ENCODE measurements around the gene ACVR1B. TPM values are rescaled to one million over a fixed set of nuclear protein-coding genes. Genes with fewer than 3 reads are reported as not detected.

The ACVR1B gene
- total RNA-seq, 2 donors from 2014 or later, result 39.6 to 43.3 TPM

DNA sequence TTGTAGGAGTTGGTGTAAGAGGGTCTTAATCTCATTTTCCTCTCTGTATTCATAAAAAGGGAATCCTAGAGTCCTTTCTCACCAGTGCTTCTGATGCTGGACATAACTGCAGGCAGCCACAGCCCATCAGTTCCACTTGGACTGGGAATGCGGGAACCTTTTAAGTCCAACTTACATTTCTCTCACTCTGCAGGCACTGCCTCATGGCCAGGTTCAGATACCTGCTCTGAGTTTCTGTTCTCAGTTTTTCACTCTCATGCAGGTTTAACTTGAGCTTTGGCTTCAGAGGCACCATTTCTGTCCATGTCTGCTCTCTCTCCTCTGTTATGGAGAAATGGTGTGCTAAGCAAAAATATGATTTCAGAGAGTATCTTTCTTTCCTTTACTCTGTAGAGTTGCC lies 4.2 kb downstream of the ACVR1B start:
- peak overlapping the region; percentile 93 to 95 for H3K27ac ChIP-seq
- intact Hi-C loops (cut with DNase I), result no loop called here
- no peak overlapping the region for H3K4me3 ChIP-seq
- no peaks in the 10 kb centered on the region for H3K9me3 ChIP-seq
- peaks cover 20% of the 10 kb centered on the region for H3K4me1 ChIP-seq (replicated peaks)
- TF ChIP-seq, protein P1, sequence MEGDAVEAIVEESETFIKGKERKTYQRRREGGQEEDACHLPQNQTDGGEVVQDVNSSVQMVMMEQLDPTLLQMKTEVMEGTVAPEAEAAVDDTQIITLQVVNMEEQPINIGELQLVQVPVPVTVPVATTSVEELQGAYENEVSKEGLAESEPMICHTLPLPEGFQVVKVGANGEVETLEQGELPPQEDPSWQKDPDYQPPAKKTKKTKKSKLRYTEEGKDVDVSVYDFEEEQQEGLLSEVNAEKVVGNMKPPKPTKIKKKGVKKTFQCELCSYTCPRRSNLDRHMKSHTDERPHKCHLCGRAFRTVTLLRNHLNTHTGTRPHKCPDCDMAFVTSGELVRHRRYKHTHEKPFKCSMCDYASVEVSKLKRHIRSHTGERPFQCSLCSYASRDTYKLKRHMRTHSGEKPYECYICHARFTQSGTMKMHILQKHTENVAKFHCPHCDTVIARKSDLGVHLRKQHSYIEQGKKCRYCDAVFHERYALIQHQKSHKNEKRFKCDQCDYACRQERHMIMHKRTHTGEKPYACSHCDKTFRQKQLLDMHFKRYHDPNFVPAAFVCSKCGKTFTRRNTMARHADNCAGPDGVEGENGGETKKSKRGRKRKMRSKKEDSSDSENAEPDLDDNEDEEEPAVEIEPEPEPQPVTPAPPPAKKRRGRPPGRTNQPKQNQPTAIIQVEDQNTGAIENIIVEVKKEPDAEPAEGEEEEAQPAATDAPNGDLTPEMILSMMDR (IDR thresholded peaks at IDR 0.05), result no peak
- no peak for TF ChIP-seq POLR2A (IDR thresholded peaks at IDR 0.05)
- TF ChIP-seq POLR2AphosphoS5 (IDR thresholded peaks at IDR 0.05), result no peak
- no peaks in the 10 kb centered on the region for H3K27me3 ChIP-seq (replicated peaks; ENCODE audit: insufficient read depth)
- no peaks in the 10 kb centered on the region for H3K36me3 ChIP-seq
- no peak for DNase-seq (ENCODE audit: low spot score)
- WGBS, result 83% methylated on average over 1 of the region's 1 CpG

- Histone ChIP-seq H3K36me3 (no peaks in the 10 kb centered on the region), H3K27ac (peak overlapping the region in 1 of 2 donors; percentile 72), H3K9me3 (no peaks in the 10 kb centered on the region), H3K27me3 (replicated peaks; ENCODE audit: insufficient read depth) (no peaks in the 10 kb centered on the region), H3K4me3 (no peak overlapping the region), H3K4me1 (replicated peaks) (peaks cover 26% of the 10 kb centered on the region)
- no peak for TF ChIP-seq POLR2AphosphoS5 (IDR thresholded peaks at IDR 0.05)
- TF ChIP-seq, protein P1 (IDR thresholded peaks at IDR 0.05), result no peak
- TF ChIP-seq POLR2A (IDR thresholded peaks at IDR 0.05), result no peak
- WGBS, result 97% methylated on average over 13 of the region's 13 CpGs
- DNase-seq (ENCODE audit: low spot score), result no peak
- intact Hi-C loops (cut with DNase I), result no loop called here
These were observed 7.0 kb downstream of the ACVR1B start for GRCh38 chr12:51958542-51958941.

DNA sequence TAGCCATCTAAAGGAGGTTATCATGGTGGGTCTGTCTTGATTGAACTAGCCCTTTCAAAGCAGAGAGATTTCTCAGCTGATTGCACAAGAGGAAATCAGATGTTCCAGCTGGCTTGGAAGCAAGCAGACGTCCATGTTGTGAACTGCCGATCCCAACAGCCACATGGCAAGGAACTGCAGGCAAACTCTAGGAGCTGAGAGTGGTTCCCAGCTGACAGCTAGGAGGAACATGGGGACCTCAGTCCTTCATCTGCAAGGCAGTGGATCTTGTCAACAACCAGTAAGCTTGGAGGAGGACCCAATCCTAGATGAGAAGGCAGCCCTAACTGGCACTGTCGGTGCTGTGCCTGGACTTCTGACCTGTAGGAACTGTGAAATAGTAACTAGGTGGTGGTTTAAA lies 7.7 kb downstream of the ACVR1B start:
- H3K27ac ChIP-seq, result peak overlapping the region; percentile 34 to 72
- intact Hi-C loops (cut with DNase I), result no loop called here

GRCh38 chr12:51959921-51960320 lies 8.4 kb downstream of the ACVR1B start:
- Histone ChIP-seq H3K9me3 (no peaks in the 10 kb centered on the region), H3K27me3 (replicated peaks; ENCODE audit: insufficient read depth) (no peaks in the 10 kb centered on the region), H3K4me1 (replicated peaks) (peaks cover 18% of the 10 kb centered on the region), H3K4me3 (no peak overlapping the region), H3K36me3 (no peaks in the 10 kb centered on the region), H3K27ac (peak overlapping the region; percentile 69 to 72)
- WGBS, result 93% methylated on average over 4 of the region's 4 CpGs
- intact Hi-C loops (cut with DNase I), result no loop called here
- no peak for DNase-seq (ENCODE audit: low spot score)
- TF ChIP-seq POLR2AphosphoS5 (IDR thresholded peaks at IDR 0.05), result no peak
- TF ChIP-seq, protein P1 (IDR thresholded peaks at IDR 0.05), result no peak

More for the DNA sequence above, 7.7 kb downstream of the ACVR1B start:
- Histone ChIP-seq H3K9me3 (no peaks in the 10 kb centered on the region), H3K27me3 (replicated peaks; ENCODE audit: insufficient read depth) (no peaks in the 10 kb centered on the region), H3K36me3 (no peaks in the 10 kb centered on the region), H3K4me1 (replicated peaks) (peaks cover 25% of the 10 kb centered on the region), H3K4me3 (no peak overlapping the region)
- TF ChIP-seq, protein P1 (IDR thresholded peaks at IDR 0.05), result no peak
- TF ChIP-seq POLR2A (IDR thresholded peaks at IDR 0.05) (no peak), POLR2AphosphoS5 (IDR thresholded peaks at IDR 0.05) (peak; percentile 43)
- WGBS, result 39% methylated on average over 3 of the region's 3 CpGs
- DNase-seq (ENCODE audit: low spot score), result no peak

DNA sequence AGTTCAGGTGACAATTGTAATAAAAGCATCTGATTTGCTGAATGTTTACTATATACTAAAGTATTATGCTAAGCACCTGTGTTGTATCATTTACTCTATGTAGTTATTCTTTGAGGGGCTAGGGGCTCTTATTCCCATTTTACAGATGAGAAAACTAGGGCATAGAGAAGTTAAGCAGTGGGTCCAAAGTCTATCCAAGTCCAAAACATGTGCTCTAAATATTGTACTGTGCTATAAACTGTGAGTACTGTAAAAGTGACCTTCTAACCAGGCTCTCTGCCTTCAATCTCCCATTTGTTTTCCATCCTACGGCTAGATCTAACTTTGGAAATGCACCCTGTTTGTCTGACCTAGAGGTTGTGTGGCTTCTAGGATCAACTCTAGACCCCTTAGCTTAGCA lies 9.0 kb downstream of the ACVR1B start:
- Histone ChIP-seq H3K27me3 (replicated peaks; ENCODE audit: insufficient read depth) (no peaks in the 10 kb centered on the region), H3K4me1 (replicated peaks) (peaks cover 13% of the 10 kb centered on the region), H3K4me3 (no peak overlapping the region), H3K9me3 (no peaks in the 10 kb centered on the region), H3K27ac (peak overlapping the region; percentile 69 to 72), H3K36me3 (no peaks in the 10 kb centered on the region)
- TF ChIP-seq, protein P1 (IDR thresholded peaks at IDR 0.05), result no peak
- TF ChIP-seq POLR2AphosphoS5 (IDR thresholded peaks at IDR 0.05), result no peak
- TF ChIP-seq POLR2A (IDR thresholded peaks at IDR 0.05), result no peak
- WGBS, result 96% methylated on average over 1 of the region's 1 CpG
- intact Hi-C loops (cut with DNase I), result no loop called here
- DNase-seq (ENCODE audit: low spot score), result no peak

Measured in prostate gland (tissue), 2 donors.